Uterus (tissue), 4 donors: ENCODE results near the gene ZNF236. TPM values are rescaled to one million over a fixed set of nuclear protein-coding genes. Genes with fewer than 3 reads are reported as not detected.
"Not testable (repeated sequence)": the region's sequence is repeated elsewhere in the genome, so short reads cannot be mapped to it uniquely, and the experiment has no call there.

Experiments used
- DNase-seq, 2 donors: peaks; one replicate each; pipeline ENCODE4 v3.0.0-alpha.2; 2019 to 2020
- H3K27ac ChIP-seq, 2 donors: fragments of 200-600 bp; sonication (generic); 1 replicate in 1 of 2; 2 replicates in 1 of 2; pipeline ENCODE4 v1.5.1; 2016 to 2018
- H3K27me3 ChIP-seq, 2 donors: fragments of 200-600 bp; sonication (generic); one replicate each; pipeline ENCODE4 v1.5.1; 2018 to 2019; ENCODE audit warnings: control low read depth in 1 of 2
- H3K36me3 ChIP-seq, 2 donors: fragments of 200-600 bp; sonication (generic); one replicate each; pipeline ENCODE4 v1.5.1; 2019; ENCODE audit warnings: control low read depth in 1 of 2
- H3K4me1 ChIP-seq, 2 donors: fragments of 200-600 bp; sonication (generic); one replicate each; pipeline ENCODE4 v1.5.1; 2018 to 2019; ENCODE audit warnings: control low read depth in 1 of 2
- H3K4me3 ChIP-seq, 2 donors: fragments of 200-600 bp; sonication (generic); 1 replicate in 1 of 2; 2 replicates in 1 of 2; pipeline ENCODE4 v1.5.1; 2018 to 2019; ENCODE audit warnings: mild to moderate bottlenecking in 1 of 2
- H3K9me3 ChIP-seq, 2 donors: fragments of 200-600 bp; sonication (generic); one replicate each; pipeline ENCODE4 v1.5.1; 2019; ENCODE audit warnings: control low read depth in 1 of 2
- POLR2A ChIP-seq, 2 donors: fragments of 450-650 bp; IDR thresholded peaks; one replicate each; pipeline ENCODE4 v1.6.1; 2016; ENCODE audit warnings: antibody characterized with exemption in 2 of 2, mild to moderate bottlenecking in 1 of 2, moderate library complexity in 1 of 2
- intact Hi-C: fragments of 100-400 bp; cut with DNase I; formaldehyde crosslinking; loops from one replicate; pipeline ENCODE4 v1.15.1; 2023; ENCODE audit warnings: low total_unique reads
- total RNA-seq, 4 donors: library from RNA; depleted of rRNA in 3 of 4; stranded (reverse); fragments of >200 nt in 3 of 4; gene quantifications; one replicate each; pipeline versions ENCODE4 v1.1.0 to v1.2.4, GENCODE V29; 2014 to 2023
- TF ChIP-seq, protein P1 (sequence below), 4 experiments: fragments of 200-600 bp in 2 of 4; fragments of 450-650 bp in 2 of 4; sonication (generic) in 2 of 4; IDR thresholded peaks; one replicate each; pipeline ENCODE4 v1.5.1; 2016 to 2019; ENCODE audit warnings: antibody characterized with exemption in 4 of 4, mild to moderate bottlenecking in 2 of 4, moderate library complexity in 1 of 4
- donor health status: DM: yes; HTN: yes; CAD: no.

ZNF236 gene
- 10 to 100 TPM; 16.7 to 40.7 (median 22.9) TPM for total RNA-seq

- no peaks in the 10 kb centered on the region for H3K36me3 ChIP-seq
- peak; percentile 68 to 75 for DNase-seq
- TF ChIP-seq, protein P1, sequence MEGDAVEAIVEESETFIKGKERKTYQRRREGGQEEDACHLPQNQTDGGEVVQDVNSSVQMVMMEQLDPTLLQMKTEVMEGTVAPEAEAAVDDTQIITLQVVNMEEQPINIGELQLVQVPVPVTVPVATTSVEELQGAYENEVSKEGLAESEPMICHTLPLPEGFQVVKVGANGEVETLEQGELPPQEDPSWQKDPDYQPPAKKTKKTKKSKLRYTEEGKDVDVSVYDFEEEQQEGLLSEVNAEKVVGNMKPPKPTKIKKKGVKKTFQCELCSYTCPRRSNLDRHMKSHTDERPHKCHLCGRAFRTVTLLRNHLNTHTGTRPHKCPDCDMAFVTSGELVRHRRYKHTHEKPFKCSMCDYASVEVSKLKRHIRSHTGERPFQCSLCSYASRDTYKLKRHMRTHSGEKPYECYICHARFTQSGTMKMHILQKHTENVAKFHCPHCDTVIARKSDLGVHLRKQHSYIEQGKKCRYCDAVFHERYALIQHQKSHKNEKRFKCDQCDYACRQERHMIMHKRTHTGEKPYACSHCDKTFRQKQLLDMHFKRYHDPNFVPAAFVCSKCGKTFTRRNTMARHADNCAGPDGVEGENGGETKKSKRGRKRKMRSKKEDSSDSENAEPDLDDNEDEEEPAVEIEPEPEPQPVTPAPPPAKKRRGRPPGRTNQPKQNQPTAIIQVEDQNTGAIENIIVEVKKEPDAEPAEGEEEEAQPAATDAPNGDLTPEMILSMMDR (IDR thresholded peaks at IDR 0.05), result no peak
- TF ChIP-seq POLR2A (IDR thresholded peaks at IDR 0.05), result peak in 1 of 2 donors; percentile 88
- H3K27me3 ChIP-seq, result no peaks in the 10 kb centered on the region
- no peaks in the 10 kb centered on the region for H3K4me1 ChIP-seq
- intact Hi-C loops, result no loop called here
- H3K27ac ChIP-seq, result peak within 1 kb of the TSS; percentile 94 to 99
- no peaks in the 10 kb centered on the region for H3K9me3 ChIP-seq
- peak within 1 kb of the TSS; percentile 75 to 82 for H3K4me3 ChIP-seq
These were observed at the start of gene ZNF236 for GRCh38 chr18:76822506-76823160. Gene ZNF236, plus strand, starts transcription at chr18:76822557. Its CDS starts 51 bp downstream, at chr18:76822608.

DNA sequence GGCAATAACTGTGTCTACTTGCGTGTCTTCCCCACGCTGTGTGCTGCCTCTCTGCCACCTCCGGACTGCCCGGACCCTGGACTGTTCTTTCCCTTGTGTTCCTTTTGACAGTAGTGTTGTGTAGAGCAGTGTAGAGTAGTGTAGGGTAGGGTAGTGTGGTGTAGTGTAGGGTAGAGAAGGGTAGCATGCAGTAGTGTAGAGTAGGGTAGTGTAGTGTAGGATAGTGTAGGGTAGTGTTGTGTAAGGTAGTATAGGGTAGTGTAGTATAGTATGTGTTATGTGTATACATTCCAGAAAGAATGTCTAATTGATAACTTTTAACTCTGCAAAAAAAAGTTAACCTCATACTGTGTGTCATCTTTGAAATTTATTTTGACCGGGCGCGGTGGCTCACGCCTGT, 49.7 kb upstream of the ZNF236 start:
- no peak for DNase-seq
- H3K27ac ChIP-seq, result no peak overlapping the region
- no peak for TF ChIP-seq POLR2A (IDR thresholded peaks at IDR 0.05)
- TF ChIP-seq, protein P1 (IDR thresholded peaks at IDR 0.05), result no peak
- H3K27me3 ChIP-seq, result no peaks in the 10 kb centered on the region
- H3K36me3 ChIP-seq, result no peaks in the 10 kb centered on the region
- no peak overlapping the region for H3K4me3 ChIP-seq
- intact Hi-C loops, result no loop called here
- no peaks in the 10 kb centered on the region for H3K4me1 ChIP-seq
- H3K9me3 ChIP-seq, result no peaks in the 10 kb centered on the region

DNA sequence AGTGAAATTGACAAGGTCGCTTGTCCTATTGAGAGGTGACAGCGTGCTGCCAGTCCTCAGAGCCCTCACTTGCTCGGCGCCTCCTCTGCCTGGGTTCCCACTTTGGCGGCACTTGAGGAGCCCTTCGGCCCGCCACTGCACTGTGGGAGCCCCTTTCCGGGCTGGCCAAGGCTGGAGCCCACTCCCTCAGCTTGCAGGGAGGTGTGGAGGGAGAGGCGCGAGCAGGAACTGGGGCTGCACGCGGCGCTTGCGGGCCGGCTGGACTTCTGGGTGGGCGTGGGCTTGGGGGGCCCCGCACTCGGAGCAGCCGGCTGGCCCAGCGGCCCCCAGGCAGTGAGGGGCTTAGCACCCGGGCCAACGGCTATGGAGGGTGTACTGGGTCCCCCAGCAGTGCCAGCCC, 45.3 kb upstream of the ZNF236 start:
- intact Hi-C loops, DNase-seq: not testable (repeated sequence)

DNA sequence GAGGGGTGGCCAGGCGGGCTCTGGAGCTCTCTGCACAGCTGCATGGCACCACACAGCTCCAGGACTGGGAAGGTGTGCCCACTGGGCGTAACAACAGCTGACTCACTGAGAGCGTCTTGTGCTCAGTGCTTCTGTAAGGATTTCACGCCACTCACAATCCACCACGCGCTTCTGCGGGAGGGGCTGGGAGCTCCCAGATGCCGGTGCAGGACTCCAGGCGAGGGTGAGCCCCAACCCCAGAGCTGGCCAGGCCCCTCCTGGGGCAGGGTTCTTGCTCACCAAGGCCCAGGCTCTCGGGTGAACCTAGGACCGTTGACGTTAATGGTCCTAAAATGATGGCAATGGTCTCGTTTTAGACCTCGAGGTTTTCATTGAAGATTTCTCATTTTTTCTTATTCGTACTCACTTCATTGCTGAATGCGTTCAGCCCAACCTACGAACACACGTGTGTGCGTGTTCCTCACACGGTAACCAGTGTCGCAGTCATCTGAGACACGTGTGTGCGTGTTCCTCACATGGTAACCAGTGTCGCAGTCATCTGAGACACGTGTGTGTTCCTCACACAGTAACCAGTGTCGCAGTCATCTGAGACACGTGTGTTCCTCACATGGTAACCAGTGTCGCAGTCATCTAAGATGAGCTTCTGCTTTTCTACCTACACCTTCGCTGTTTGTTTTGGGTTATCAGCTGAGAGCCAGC, 38.4 kb upstream of the ZNF236 start:
- Histone ChIP-seq H3K27me3 (no peaks in the 10 kb centered on the region), H3K36me3 (no peaks in the 10 kb centered on the region), H3K9me3 (no peaks in the 10 kb centered on the region), H3K4me1 (no peaks in the 10 kb centered on the region), H3K27ac (no peak overlapping the region), H3K4me3 (no peak overlapping the region)
- TF ChIP-seq POLR2A (IDR thresholded peaks at IDR 0.05), result no peak
- TF ChIP-seq, protein P1 (IDR thresholded peaks at IDR 0.05), result no peak
- intact Hi-C loops, result no loop called here
- no peak for DNase-seq

More for the DNA sequence above, 45.3 kb upstream of the ZNF236 start:
- H3K36me3 ChIP-seq, H3K27me3 ChIP-seq, H3K4me3 ChIP-seq, H3K27ac ChIP-seq, H3K4me1 ChIP-seq, H3K9me3 ChIP-seq: not testable (repeated sequence)

- intact Hi-C loops, result no loop called here
- Histone ChIP-seq H3K27me3 (no peaks in the 10 kb centered on the region), H3K9me3 (no peaks in the 10 kb centered on the region), H3K4me1 (no peaks in the 10 kb centered on the region), H3K36me3 (no peaks in the 10 kb centered on the region), H3K27ac (no peak overlapping the region), H3K4me3 (no peak overlapping the region)
- TF ChIP-seq, protein P1 (IDR thresholded peaks at IDR 0.05), result no peak
- TF ChIP-seq POLR2A (IDR thresholded peaks at IDR 0.05), result no peak
- no peak for DNase-seq
These were observed 36.5 kb upstream of the ZNF236 start for GRCh38 chr18:76785872-76786271.
